ENCODE results near the gene ACAP3.

The ACAP3 gene

DNA sequence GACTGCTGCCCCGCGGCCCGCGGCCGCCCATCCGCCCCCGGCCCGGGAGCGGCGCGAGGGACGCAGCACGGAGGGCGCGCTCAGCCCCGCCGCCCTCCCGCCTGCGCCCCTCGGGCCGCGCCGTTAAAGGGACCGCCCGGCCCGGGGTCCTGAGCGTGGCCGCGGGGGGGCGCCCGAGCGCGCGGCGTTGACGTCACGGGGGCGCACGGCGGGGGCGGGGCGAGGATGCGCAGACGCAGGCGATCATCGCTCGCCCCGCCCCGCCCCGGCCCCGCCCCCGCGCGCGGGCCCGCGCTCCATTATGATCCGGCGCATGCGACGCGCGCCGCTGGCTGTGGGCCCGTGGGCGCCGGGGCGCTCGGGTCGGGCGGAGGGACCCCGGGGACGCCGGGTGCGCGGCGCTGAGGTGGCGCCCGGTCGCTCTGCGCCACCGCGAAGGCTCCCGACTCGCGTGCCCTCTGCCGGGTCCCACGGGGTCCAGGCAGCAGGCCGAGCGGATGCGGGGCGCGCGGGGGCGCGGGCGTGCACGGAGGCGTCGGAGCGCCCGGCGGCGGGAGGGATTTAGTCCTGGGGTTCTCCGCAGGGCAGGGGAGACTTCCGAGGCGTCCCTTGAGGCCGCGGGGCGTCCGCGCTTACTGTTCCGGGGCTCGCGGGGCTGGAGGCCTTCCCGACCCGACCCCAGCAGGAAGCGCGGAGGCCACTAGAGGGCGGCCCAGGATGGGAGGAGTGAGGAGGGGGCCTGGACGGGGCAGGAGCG, 41.7 kb upstream of the ACAP3 start, which contains the start of gene DVL1:
TSS of gene DVL1 (minus strand) at position 163 of the 757 bp plus-strand sequence. CDS start 353 bp downstream, outside the sequence.
- peak within 1 kb of the TSS; percentile 57 for H3K9ac ChIP-seq (ENCODE audit: low read length)
- peaks cover 39% of the 10 kb centered on the region for H3K4me1 ChIP-seq (ENCODE audit: insufficient read depth, low read length)
- peaks cover 0 to 6% of the 10 kb centered on the region in 2 donors for H3K27me3 ChIP-seq (ENCODE audit: control insufficient read depth in 1 of 2, insufficient read depth in 2 of 2, low read length in 2 of 2)
- H3K9me3 ChIP-seq (ENCODE audit: low read length), result no peaks in the 10 kb centered on the region
- peaks cover 18% of the 10 kb centered on the region for H3K36me3 ChIP-seq (ENCODE audit: insufficient read depth, low read length)
- H3K4me3 ChIP-seq (ENCODE audit: low read depth in 1 of 2, low read length in 2 of 2), result peak within 1 kb of the TSS; percentile 57 to 67
- peak within 1 kb of the TSS; percentile 83 for H3K27ac ChIP-seq (ENCODE audit: low read depth, low read length)

- Histone ChIP-seq H3K9me3 (ENCODE audit: low read length) (no peaks in the 10 kb centered on the region), H3K4me1 (ENCODE audit: insufficient read depth, low read length) (peaks cover 34% of the 10 kb centered on the region), H3K4me3 (ENCODE audit: low read depth in 1 of 2, low read length in 2 of 2) (peak overlapping the region; percentile 57 to 67), H3K27me3 (ENCODE audit: control insufficient read depth in 1 of 2, insufficient read depth in 2 of 2, low read length in 2 of 2) (peaks cover 0 to 6% of the 10 kb centered on the region in 2 donors), H3K27ac (ENCODE audit: low read depth, low read length) (peak overlapping the region; percentile 83), H3K36me3 (ENCODE audit: insufficient read depth, low read length) (peaks cover 17% of the 10 kb centered on the region), H3K9ac (ENCODE audit: low read length) (peak overlapping the region; percentile 57)
These were observed 40.9 kb upstream of the ACAP3 start for GRCh38 chr1:1348420-1349255.

DNA sequence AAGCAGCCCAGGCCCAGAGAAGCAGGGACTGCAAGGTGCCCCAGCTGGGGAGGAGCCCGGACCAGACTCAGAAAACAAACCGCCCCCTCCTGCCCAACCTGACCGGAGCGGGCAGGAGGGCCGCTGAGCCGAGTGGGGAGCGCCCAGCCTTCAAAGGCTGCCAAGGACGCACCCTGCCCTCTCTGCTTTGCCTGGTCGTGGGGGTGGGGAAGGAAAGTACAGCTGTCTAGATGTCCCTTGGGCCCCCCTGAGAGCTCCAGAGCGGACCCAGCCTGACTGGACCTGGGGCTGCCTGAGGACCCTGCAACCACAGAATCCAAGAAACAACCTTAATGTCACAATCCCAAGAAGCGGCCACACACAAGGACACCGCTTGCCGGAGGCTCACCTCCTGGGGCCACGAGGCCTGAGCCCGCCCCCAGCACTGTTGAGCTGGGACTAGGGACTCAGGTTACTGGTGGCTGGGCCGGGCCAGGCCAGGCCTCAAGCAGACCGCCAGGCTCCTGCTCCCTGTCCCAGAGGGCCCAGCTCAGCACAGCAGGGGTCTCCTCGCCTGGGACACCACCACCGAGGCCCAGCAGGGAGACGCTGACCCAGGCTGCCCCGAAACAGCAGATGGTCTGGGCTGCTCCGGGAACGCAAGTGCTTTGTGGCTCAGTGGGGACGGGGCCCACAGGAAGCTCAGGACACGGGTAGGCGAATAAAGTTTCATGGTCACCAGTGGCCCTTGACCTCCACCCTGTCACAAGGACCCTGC, 40.1 kb upstream of the ACAP3 start:
- H3K27me3 ChIP-seq (ENCODE audit: control insufficient read depth in 1 of 2, insufficient read depth in 2 of 2, low read length in 2 of 2), result peaks cover 0 to 1% of the 10 kb centered on the region in 2 donors
- H3K9me3 ChIP-seq (ENCODE audit: low read length), result no peaks in the 10 kb centered on the region
- peaks cover 10% of the 10 kb centered on the region for H3K36me3 ChIP-seq (ENCODE audit: insufficient read depth, low read length)
- peak overlapping the region; percentile 57 for H3K9ac ChIP-seq (ENCODE audit: low read length)
- H3K27ac ChIP-seq (ENCODE audit: low read depth, low read length), result peak overlapping the region; percentile 83
- H3K4me1 ChIP-seq (ENCODE audit: insufficient read depth, low read length), result peaks cover 32% of the 10 kb centered on the region
- H3K4me3 ChIP-seq (ENCODE audit: low read depth in 1 of 2, low read length in 2 of 2), result peak overlapping the region; percentile 57 to 67

DNA sequence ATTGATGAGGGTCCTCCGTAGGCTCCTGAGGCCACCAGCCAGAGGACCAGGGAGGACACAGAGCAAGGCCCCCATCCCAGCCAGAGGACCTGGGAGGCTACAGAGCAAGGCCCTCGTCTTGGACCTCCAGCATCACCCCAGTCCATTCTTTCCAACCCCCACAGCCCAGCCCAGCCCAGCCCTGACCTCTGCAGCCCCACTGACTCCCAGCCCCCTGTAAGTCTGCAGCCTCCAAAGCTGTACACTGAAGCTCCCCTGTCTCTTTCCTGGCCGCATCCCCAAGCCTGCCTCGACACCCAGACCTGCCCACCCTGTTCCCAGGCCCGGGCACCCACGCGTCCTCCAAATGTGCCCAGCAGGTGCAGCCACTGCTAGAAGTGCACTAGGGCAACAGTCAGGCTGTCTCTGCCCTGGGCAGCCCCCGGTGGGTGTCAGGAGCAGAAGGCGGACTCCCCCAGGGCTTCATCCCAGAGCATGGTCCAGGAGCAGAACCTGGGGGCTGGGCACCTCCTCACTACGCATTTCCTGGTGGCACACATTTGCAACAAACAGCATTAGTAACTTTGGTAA, 39.4 kb upstream of the ACAP3 start:
- no peak overlapping the region for H3K27ac ChIP-seq (ENCODE audit: low read depth, low read length)
- H3K4me1 ChIP-seq (ENCODE audit: insufficient read depth, low read length), result peaks cover 25% of the 10 kb centered on the region

DNA sequence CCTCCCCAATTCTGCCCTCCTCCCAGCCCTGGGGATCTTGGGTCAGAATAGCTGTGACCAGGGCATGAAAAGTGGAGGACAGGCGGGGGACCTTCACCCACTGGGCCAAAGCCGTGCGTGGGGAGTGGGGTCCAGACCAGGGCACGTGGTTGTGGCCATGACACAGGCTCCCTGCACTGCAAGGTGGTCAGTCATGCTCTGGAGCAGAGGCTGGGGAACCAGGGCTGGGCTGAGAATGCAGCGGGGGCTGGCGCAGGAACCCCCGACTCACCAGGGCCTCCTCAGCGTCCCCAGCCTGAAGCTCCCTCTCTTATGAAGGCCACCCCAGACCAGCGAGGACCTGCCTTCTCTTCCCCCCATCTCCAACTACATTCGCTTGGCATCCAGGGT, 38.8 kb upstream of the ACAP3 start:
- Histone ChIP-seq H3K9ac (ENCODE audit: low read length) (peak overlapping the region; percentile 53), H3K4me3 (ENCODE audit: low read depth in 1 of 2, low read length in 2 of 2) (peak overlapping the region in 1 of 2 donors; percentile 23), H3K27me3 (ENCODE audit: control insufficient read depth in 1 of 2, insufficient read depth in 2 of 2, low read length in 2 of 2) (no peaks in the 10 kb centered on the region), H3K27ac (ENCODE audit: low read depth, low read length) (no peak overlapping the region), H3K4me1 (ENCODE audit: insufficient read depth, low read length) (peaks cover 19% of the 10 kb centered on the region), H3K9me3 (ENCODE audit: low read length) (no peaks in the 10 kb centered on the region), H3K36me3 (ENCODE audit: insufficient read depth, low read length) (peaks cover 2% of the 10 kb centered on the region)

More for the DNA sequence above, 39.4 kb upstream of the ACAP3 start:
- Histone ChIP-seq H3K9ac (ENCODE audit: low read length) (peak overlapping the region; percentile 53), H3K9me3 (ENCODE audit: low read length) (no peaks in the 10 kb centered on the region), H3K4me3 (ENCODE audit: low read depth in 1 of 2, low read length in 2 of 2) (peak overlapping the region in 1 of 2 donors; percentile 67), H3K27me3 (ENCODE audit: control insufficient read depth in 1 of 2, insufficient read depth in 2 of 2, low read length in 2 of 2) (no peaks in the 10 kb centered on the region), H3K36me3 (ENCODE audit: insufficient read depth, low read length) (peaks cover 3% of the 10 kb centered on the region)

- peaks cover 8% of the 10 kb centered on the region for H3K36me3 ChIP-seq (ENCODE audit: insufficient read depth, low read length)
- no peak overlapping the region for H3K27ac ChIP-seq (ENCODE audit: low read depth, low read length)
- no peaks in the 10 kb centered on the region for H3K9me3 ChIP-seq (ENCODE audit: low read length)
- peak overlapping the region in 1 of 2 donors; percentile 23 for H3K4me3 ChIP-seq (ENCODE audit: low read depth in 1 of 2, low read length in 2 of 2)
- peaks cover 18% of the 10 kb centered on the region for H3K4me1 ChIP-seq (ENCODE audit: insufficient read depth, low read length)
- no peaks in the 10 kb centered on the region for H3K27me3 ChIP-seq (ENCODE audit: control insufficient read depth in 1 of 2, insufficient read depth in 2 of 2, low read length in 2 of 2)
- H3K9ac ChIP-seq (ENCODE audit: low read length), result peak overlapping the region; percentile 53
These were observed 38.2 kb upstream of the ACAP3 start for GRCh38 chr1:1345860-1346500.

DNA sequence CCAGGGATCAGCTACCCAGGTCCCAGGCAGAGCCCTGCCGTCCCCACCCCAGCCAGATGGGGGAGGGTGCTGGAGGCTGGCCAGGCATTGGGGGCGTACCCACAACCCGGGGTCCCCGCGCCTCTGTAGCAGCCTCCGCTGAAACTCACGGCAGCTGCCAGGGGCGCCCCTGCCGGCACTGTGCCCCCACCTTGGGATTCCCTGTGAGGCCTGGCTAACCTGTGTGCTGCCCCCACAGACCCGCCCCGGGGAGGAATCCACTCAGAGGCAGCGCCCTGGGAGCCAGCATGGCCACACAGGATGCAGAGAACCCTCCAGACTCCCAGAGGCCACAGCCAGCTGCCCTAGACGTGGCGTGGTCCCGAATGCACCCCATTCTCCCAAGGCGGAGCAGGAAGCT, 37.7 kb upstream of the ACAP3 start:
- peaks cover 13% of the 10 kb centered on the region for H3K36me3 ChIP-seq (ENCODE audit: insufficient read depth, low read length)

DNA sequence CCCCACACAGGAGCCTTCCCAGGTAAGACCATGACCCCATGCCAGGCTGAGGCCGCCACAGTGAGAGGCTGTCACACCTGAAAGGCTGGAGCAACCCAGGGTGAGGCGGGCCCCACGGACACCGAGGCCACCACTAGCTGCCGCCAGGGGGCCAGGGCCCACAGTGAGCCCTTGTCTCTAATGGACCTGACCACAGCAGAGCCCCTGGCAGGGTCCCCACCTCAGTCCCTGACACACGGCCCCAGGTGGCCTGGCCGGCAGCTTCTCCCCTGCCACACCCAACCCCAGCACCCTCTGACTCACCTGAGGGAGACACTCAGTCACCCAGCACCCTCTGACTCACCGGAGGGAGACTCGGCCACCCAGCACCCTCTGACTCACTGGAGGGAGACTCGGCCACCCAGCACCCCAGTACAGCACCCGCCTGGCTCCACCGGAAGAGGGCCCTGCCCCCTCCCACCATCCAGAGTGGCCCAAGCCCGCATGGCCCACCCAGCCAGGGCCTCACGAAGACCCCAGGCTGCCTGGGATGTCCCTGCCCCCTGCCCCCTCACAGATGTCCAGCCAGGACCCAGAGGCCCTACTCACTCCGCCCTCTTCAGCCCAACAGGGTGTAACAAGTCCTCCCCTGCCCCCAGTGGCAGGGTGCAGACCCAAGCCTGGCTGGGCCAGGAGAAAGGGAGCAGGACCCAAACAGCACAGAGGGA, 37.1 kb upstream of the ACAP3 start:
- Histone ChIP-seq H3K36me3 (ENCODE audit: insufficient read depth, low read length) (peaks cover 17% of the 10 kb centered on the region), H3K4me3 (ENCODE audit: low read depth in 1 of 2, low read length in 2 of 2) (no peak overlapping the region), H3K9ac (ENCODE audit: low read length) (no peak overlapping the region), H3K9me3 (ENCODE audit: low read length) (no peaks in the 10 kb centered on the region), H3K27ac (ENCODE audit: low read depth, low read length) (no peak overlapping the region), H3K4me1 (ENCODE audit: insufficient read depth, low read length) (peaks cover 18% of the 10 kb centered on the region), H3K27me3 (ENCODE audit: control insufficient read depth in 1 of 2, insufficient read depth in 2 of 2, low read length in 2 of 2) (no peaks in the 10 kb centered on the region)

More for the DNA sequence above, 37.7 kb upstream of the ACAP3 start:
- Histone ChIP-seq H3K27ac (ENCODE audit: low read depth, low read length) (no peak overlapping the region), H3K4me3 (ENCODE audit: low read depth in 1 of 2, low read length in 2 of 2) (no peak overlapping the region), H3K9ac (ENCODE audit: low read length) (no peak overlapping the region), H3K27me3 (ENCODE audit: control insufficient read depth in 1 of 2, insufficient read depth in 2 of 2, low read length in 2 of 2) (no peaks in the 10 kb centered on the region), H3K4me1 (ENCODE audit: insufficient read depth, low read length) (peaks cover 18% of the 10 kb centered on the region), H3K9me3 (ENCODE audit: low read length) (no peaks in the 10 kb centered on the region)

DNA sequence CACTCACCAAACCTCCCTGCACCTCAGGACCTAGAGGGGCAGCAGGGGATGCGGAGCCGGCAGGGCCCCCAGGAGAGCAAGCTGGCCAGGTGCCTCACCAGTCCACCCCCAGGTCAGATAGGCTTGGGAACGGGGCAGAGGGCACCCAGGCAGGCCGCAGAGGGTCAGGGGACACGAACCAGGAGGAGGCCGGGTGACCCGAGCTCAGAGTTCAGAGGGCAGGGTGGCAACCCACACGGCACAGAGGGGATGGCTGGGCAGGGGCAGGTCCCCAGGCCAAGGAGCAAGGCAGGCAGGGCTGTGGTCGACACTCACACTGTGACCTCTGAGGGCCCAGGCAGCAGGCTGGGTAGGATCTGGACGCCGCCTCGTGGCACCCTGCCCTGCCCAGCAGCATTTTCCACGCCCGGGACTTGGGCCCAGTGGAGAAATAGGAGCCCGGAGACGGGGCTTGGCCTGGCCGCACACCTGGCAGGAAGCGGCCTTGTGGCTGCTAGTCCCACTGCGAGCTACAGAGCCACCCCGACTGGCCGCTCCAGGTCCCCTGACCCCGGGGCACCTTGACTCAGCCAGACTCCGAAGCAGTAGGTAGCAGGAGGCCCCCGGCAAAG, 36.2 kb upstream of the ACAP3 start:
- Histone ChIP-seq H3K4me1 (ENCODE audit: insufficient read depth, low read length) (peaks cover 18% of the 10 kb centered on the region), H3K9ac (ENCODE audit: low read length) (no peak overlapping the region), H3K9me3 (ENCODE audit: low read length) (no peaks in the 10 kb centered on the region), H3K27me3 (ENCODE audit: control insufficient read depth in 1 of 2, insufficient read depth in 2 of 2, low read length in 2 of 2) (no peaks in the 10 kb centered on the region), H3K4me3 (ENCODE audit: low read depth in 1 of 2, low read length in 2 of 2) (no peak overlapping the region), H3K36me3 (ENCODE audit: insufficient read depth, low read length) (peaks cover 19% of the 10 kb centered on the region), H3K27ac (ENCODE audit: low read depth, low read length) (no peak overlapping the region)

Measured in muscle layer of colon (tissue), 2 donors.